Stimulated activated naive CD4-positive, alpha-beta T cell (primary cell): ENCODE results near the gene HCFC2.

Experiments used
- DNase-seq, 6 experiments: peaks; one replicate each; lab custom pipeline; 2025; lab: John Stamatoyannopoulos, UW

Gene HCFC2

GRCh38 chr12:104121001-104121400 is 56.7 kb downstream of the HCFC2 start:
- DNase-seq = no peak

GRCh38 chr12:104122298-104122697 is 58.0 kb downstream of the HCFC2 start:
- DNase-seq = no peak

- DNase-seq = no peak
Observed at GRCh38 chr12:104126548-104126947, 62.2 kb downstream of the HCFC2 start.

- DNase-seq = no peak
Observed at GRCh38 chr12:104130760-104131159, 66.4 kb downstream of the HCFC2 start.

GRCh38 chr12:104131609-104132008 is 67.3 kb downstream of the HCFC2 start:
- DNase-seq = no peak

- no peak for DNase-seq
Observed at GRCh38 chr12:104132351-104132956, 68.1 kb downstream of the HCFC2 start.

- DNase-seq = no peak
Observed at GRCh38 chr12:104133321-104133720, 69.0 kb downstream of the HCFC2 start.

- DNase-seq = no peak
Observed at GRCh38 chr12:104133866-104134265, 69.5 kb downstream of the HCFC2 start.

GRCh38 chr12:104134882-104135281 is 70.6 kb downstream of the HCFC2 start:
- DNase-seq = no peak

- DNase-seq = no peak
Observed at GRCh38 chr12:104136577-104136976, 72.2 kb downstream of the HCFC2 start.

- DNase-seq = peak; percentile 12 to 55 (median 32)
Observed at GRCh38 chr12:104137001-104137901, 72.9 kb downstream of the HCFC2 start.

GRCh38 chr12:104137902-104138796 is 73.8 kb downstream of the HCFC2 start, which contains the start of gene NFYB:
NFYB (minus strand) TSS chr12:104138210; CDS start chr12:104135453, 2,757 bp downstream.
- peak; percentile 90 to 94 (median 92) for DNase-seq

GRCh38 chr12:104138797-104139152 is 74.4 kb downstream of the HCFC2 start:
- no peak for DNase-seq

- no peak for DNase-seq
Observed at GRCh38 chr12:104142543-104142942, 78.2 kb downstream of the HCFC2 start.

- no peak for DNase-seq
Observed at GRCh38 chr12:104143002-104143401, 78.7 kb downstream of the HCFC2 start.

- DNase-seq = no peak
Observed at GRCh38 chr12:104143918-104144317, 79.6 kb downstream of the HCFC2 start.

- DNase-seq = no peak
Observed at GRCh38 chr12:104147346-104147745, 83.0 kb downstream of the HCFC2 start.

GRCh38 chr12:104150416-104150815 is 86.1 kb downstream of the HCFC2 start:
- no peak for DNase-seq

GRCh38 chr12:104152685-104153241 is 88.4 kb downstream of the HCFC2 start:
- no peak for DNase-seq

GRCh38 chr12:104154286-104154685 is 90.0 kb downstream of the HCFC2 start:
- DNase-seq = no peak

- DNase-seq = no peak
Observed at GRCh38 chr12:104154806-104155205, 90.5 kb downstream of the HCFC2 start.
